K562 (cell line): ENCODE measurements around the gene GDAP1L1. TPM values are rescaled to one million over a fixed set of nuclear protein-coding genes. Genes with fewer than 3 reads are reported as not detected.

Experiments used
- ATAC-seq: fragments of 200-7000 bp; cut with Tn5 transposase; 3 replicates; pipeline ENCODE4 v1.9.1; 2020; ENCODE audit warnings: moderate library complexity
- BruUV-seq: library from RNA; stranded (reverse); fragments of 400-500 nt; replicated peaks from 2 replicates; lab custom pipeline; 2021; lab: Mats Ljungman, UMichigan
- CTCF ChIA-PET: fragments of 300-600 bp; formaldehyde crosslinking; extraction: SDS; loops from one replicate; lab custom pipeline; 2021; ENCODE audit warnings: low intra/inter-chr PET ratio; lab: Yijun Ruan, JAX
- POLR2A ChIA-PET: fragments of 300-600, 350-650 bp; sonication (Branson Sonifier 250); formaldehyde crosslinking; extraction: SDS; loops from one replicate; lab custom pipeline; 2021; ENCODE audit warnings: antibody characterized with exemption, inconsistent platforms; lab: Yijun Ruan, JAX
- DNase-seq, 4 experiments: peaks; one replicate each; pipeline versions ENCODE4 v3.0.0 to v3.0.0-alpha.2; 2011 to 2018; ENCODE audit warnings: low spot score in 3 of 4, mixed read lengths in 3 of 4; ENCODE audit errors: extremely low read depth in 1 of 4
- FAIRE-seq: peaks from 2 replicates; lab custom pipeline; 2011; peaks lifted over from hg19 to GRCh38; lab: Jason Lieb, UNC
- H2AFZ ChIP-seq: 2 replicates; pipeline ENCODE4 v1.6.0; 2011; ENCODE audit warnings: low read depth, low read length, control low read depth, inconsistent platforms
- H3K27ac ChIP-seq: fragments of 200-600 bp; 3 replicates; pipeline ENCODE4 v1.8.0; 2011; ENCODE audit warnings: low read depth, mild to moderate bottlenecking, control low read depth, inconsistent platforms, low read length, moderate library complexity, mixed read lengths; ENCODE audit errors: extremely low read depth
- H3K27me3 ChIP-seq, 2 experiments: fragments of 300-600 bp in 1 of 2; 2 replicates in 1 of 2; 3 replicates in 1 of 2; pipeline versions ENCODE4 v1.6.0 to v1.8.0; 2011; ENCODE audit warnings: inconsistent platforms in 2 of 2, low read length in 2 of 2, mild to moderate bottlenecking in 1 of 2, mixed read lengths in 1 of 2, moderate library complexity in 1 of 2; ENCODE audit not compliant: control insufficient read depth in 2 of 2, insufficient read depth in 2 of 2
- H3K36me3 ChIP-seq: fragments of 300-600 bp; 3 replicates; pipeline ENCODE4 v1.8.0; 2011; ENCODE audit warnings: mild to moderate bottlenecking, low read length, inconsistent platforms; ENCODE audit not compliant: control insufficient read depth, insufficient read depth
- H3K4me1 ChIP-seq, 2 experiments: fragments of 200-600 bp in 1 of 2; replicated peaks in 1 of 2; 2 replicates in 1 of 2; 3 replicates in 1 of 2; pipeline versions ENCODE4 v1.5.1 to v1.8.0; 2011; ENCODE audit warnings: inconsistent platforms in 2 of 2, low read length in 2 of 2, mild to moderate bottlenecking in 1 of 2, mixed read lengths in 1 of 2, moderate library complexity in 1 of 2; ENCODE audit not compliant: control insufficient read depth in 2 of 2, insufficient read depth in 2 of 2
- H3K4me2 ChIP-seq: 2 replicates; pipeline ENCODE4 v1.6.1; 2011; ENCODE audit warnings: low read length, control low read depth, inconsistent platforms, mixed read lengths; ENCODE audit not compliant: insufficient read depth
- H3K4me3 ChIP-seq: fragments of 200-600 bp; sonication (generic), shearing (Covaris generic); 2 replicates; pipeline ENCODE4 v1.5.1; 2016; ENCODE audit warnings: control low read depth, inconsistent platforms
- H3K79me2 ChIP-seq: fragments of 200-600 bp; 3 replicates; pipeline ENCODE4 v1.8.0; 2011; ENCODE audit warnings: low read length, inconsistent platforms; ENCODE audit not compliant: control insufficient read depth, insufficient read depth
- H3K9ac ChIP-seq, 2 experiments: 2 replicates each; pipeline versions ENCODE4 v1.6.0 to v1.6.1; 2011; ENCODE audit warnings: low read depth in 2 of 2, low read length in 2 of 2, control low read depth in 1 of 2, inconsistent platforms in 1 of 2, mild to moderate bottlenecking in 1 of 2, mixed read lengths in 1 of 2; ENCODE audit not compliant: insufficient read depth in 1 of 2
- H3K9me1 ChIP-seq: one replicate; pipeline ENCODE4 v1.6.0; 2011; ENCODE audit warnings: inconsistent platforms, mild to moderate bottlenecking, low read length, moderate library complexity; ENCODE audit not compliant: control insufficient read depth, insufficient read depth
- H3K9me3 ChIP-seq: replicated peaks from 2 replicates; pipeline ENCODE4 v1.5.1; 2011; ENCODE audit warnings: low read depth, low read length, inconsistent platforms; ENCODE audit not compliant: control insufficient read depth, insufficient read depth
- H4K20me1 ChIP-seq: replicated peaks from 2 replicates; pipeline ENCODE4 v1.6.1; 2011; ENCODE audit warnings: low read length, inconsistent platforms, mixed read lengths; ENCODE audit not compliant: control insufficient read depth, insufficient read depth
- ATF1 ChIP-seq, 2 experiments: fragments of 450-650 bp in 1 of 2; IDR thresholded peaks; 2 replicates each; pipeline ENCODE4 v1.6.1; 2016; ENCODE audit warnings: missing compliant biosample characterization in 1 of 2, missing genetic modification characterization in 1 of 2
- BDP1 ChIP-seq: IDR thresholded peaks from 3 replicates; pipeline ENCODE4 v1.6.1; 2011; ENCODE audit not compliant: insufficient read length, insufficient read depth
- FOSL1 ChIP-seq: fragments of 200-800 bp; sonication (Bioruptor generic); conservative IDR thresholded peaks from 2 replicates; pipeline ENCODE4 v1.6.1; 2016; ENCODE audit warnings: missing genetic modification characterization, missing compliant biosample characterization
- RHOXF2B ChIP-seq: fragments of 250-450 bp; sonication (Bioruptor Pico); conservative IDR thresholded peaks from 2 replicates; pipeline ENCODE4 v1.5.1; 2021
- ZNF507 ChIP-seq: conservative IDR thresholded peaks from 2 replicates; pipeline ENCODE4 v1.6.1; 2017; ENCODE audit warnings: missing genetic modification characterization, missing compliant biosample characterization
- ZNF764 ChIP-seq: fragments of 250-450 bp; sonication (Bioruptor Pico); IDR thresholded peaks from 2 replicates; pipeline ENCODE4 v1.4.0; 2020; ENCODE audit warnings: low read depth, mild to moderate bottlenecking, moderate library complexity
- WGBS: fragments of 100-300 bp; shearing (Covaris generic); methylation state at CpG from one replicate; pipeline ENCODE4 v1.1.6; 2016; ENCODE audit warnings: low coverage, mixed read lengths; ENCODE audit not compliant: insufficient coverage; ENCODE audit errors: missing lambda C conversion rate; 5-methylcytosine and 5-hydroxymethylcytosine counted together
- in situ Hi-C: fragments of 300-500 bp; cut with MboI; formaldehyde crosslinking; loops from 4 replicates; pipeline ENCODE4 v1.15.0; 2018; ENCODE audit warnings: inconsistent platforms, mixed read lengths
- intact Hi-C: fragments of 100-400 bp; cut with micrococcal nuclease; formaldehyde crosslinking; loops from 2 replicates; pipeline ENCODE4 v1.14.2; 2022
- polyA plus RNA-seq, 8 experiments: library from polyadenylated mRNA; depleted of rRNA in 4 of 8; stranded (reverse) in 5 of 8; unstranded in 3 of 8; fragments of >200 nt; fragmentation: Nextera tagmentation in 2 of 8; fragmentation: Illumina TruSeq in 1 of 8; extraction: Ambion mirVana in 2 of 8; extraction: Trizol in 1 of 8; gene quantifications; 2 replicates each; pipeline versions ENCODE4 v1.2.1 to v1.2.3, GENCODE V29; 2011 to 2014; ENCODE audit warnings: inconsistent platforms in 1 of 8, missing spikeins in 1 of 8
- total RNA-seq, 7 experiments: library from RNA; depleted of rRNA in 6 of 7; stranded (reverse); fragments of >200 nt in 6 of 7; fragmentation: Illumina TruSeq in 2 of 7; extraction: Trizol in 2 of 7; gene quantifications; 2 replicates each; pipeline versions ENCODE4 v1.2.1 to v1.2.3, GENCODE V29; 2011 to 2021; ENCODE audit warnings: low replicate concordance in 1 of 7

Gene GDAP1L1
- total and polyA plus RNA-seq, 9 of the 15 experiments (the other 6 are each of a cell fraction or from before 2014, with no cell fraction given): 0.06 to 0.40 (median 0.19) TPM; not detected in 5

GRCh38 chr20:44231193-44231592, 15.9 kb upstream of the GDAP1L1 start:
- no TSS peak for BruUV-seq
- no peak for FAIRE-seq
- TF ChIP-seq FOSL1: no peak
- TF ChIP-seq ATF1 (CRISPR knock-in tag; IDR thresholded peaks at IDR 0.05): no peak
- TF ChIP-seq ATF1 (tag; IDR thresholded peaks at IDR 0.05): no peak
- TF ChIP-seq BDP1: no peak
- TF ChIP-seq ZNF764 (CRISPR knock-in tag): no peak
- no peak for TF ChIP-seq ZNF507 (tag)
- TF ChIP-seq RHOXF2B (CRISPR knock-in tag): no peak
- TF ChIP-seq, all 486 proteins: peak for 0
- H3K9ac ChIP-seq: no peak overlapping the region
- no peak overlapping the region for H3K4me2 ChIP-seq
- peaks cover 13 to 38% of the 10 kb centered on the region in 2 experiments; a peak in 4 of 5 replicates for H3K27me3 ChIP-seq
- H3K4me1 ChIP-seq: no peaks in the 10 kb centered on the region
- intact Hi-C loops (no loop called here), in situ Hi-C loops (no loop called here)
- 9% methylated on average over 7 of the region's 7 CpGs for WGBS
- POLR2A ChIA-PET: interaction anchor here (0.6 to 0.7 kb wide), 3 partner anchors 80 to 1824 kb away, joined by 3 to 4 read pairs (median 4); partner anchors contain the start of gene FITM2
- no peaks in the 10 kb centered on the region for H3K79me2 ChIP-seq
- H3K9me1 ChIP-seq: no peaks in the 10 kb centered on the region
- H2AFZ ChIP-seq: no peak overlapping the region
- DNase-seq (no peak), ATAC-seq (no peak)
- H3K9me3 ChIP-seq: no peaks in the 10 kb centered on the region
- H4K20me1 ChIP-seq: no peaks in the 10 kb centered on the region
- H3K27ac ChIP-seq: no peak overlapping the region
- no peak overlapping the region for H3K4me3 ChIP-seq
- CTCF ChIA-PET: no interaction called here
- no peaks in the 10 kb centered on the region for H3K36me3 ChIP-seq
